Measurements from ENCODE around the gene HAX1.

- TF ChIP-seq POLR2AphosphoS5 (IDR thresholded peaks at IDR 0.05; ENCODE audit: low read depth, low read length) (no peak), SMC3 (IDR thresholded peaks at IDR 0.05; ENCODE audit: low read depth, low read length) (no peak), GABPA (IDR thresholded peaks at IDR 0.05; ENCODE audit: low read depth) (no peak), EZH2phosphoT487 (IDR thresholded peaks at IDR 0.05; ENCODE audit: borderline replicate concordance, low read depth) (no peak), RCOR1 (IDR thresholded peaks at IDR 0.05; ENCODE audit: low read length) (no peak), JUND (IDR thresholded peaks at IDR 0.05) (no peak), EP300 (IDR thresholded peaks at IDR 0.05; ENCODE audit: borderline replicate concordance in 1 of 2, low read depth in 1 of 2, low read length in 1 of 2) (no peak), NFIC (IDR thresholded peaks at IDR 0.05; ENCODE audit: borderline replicate concordance) (no peak), YY1 (IDR thresholded peaks at IDR 0.05; ENCODE audit: low read depth) (no peak), GATA2 (CRISPR knock-in tag; IDR thresholded peaks at IDR 0.05) (no peak), TAF1 (IDR thresholded peaks at IDR 0.05; ENCODE audit: borderline replicate concordance, low read depth, low read length) (no peak), FOXJ3 (CRISPR knock-in tag; IDR thresholded peaks at IDR 0.05) (no peak)
- TF ChIP-seq, protein P1, sequence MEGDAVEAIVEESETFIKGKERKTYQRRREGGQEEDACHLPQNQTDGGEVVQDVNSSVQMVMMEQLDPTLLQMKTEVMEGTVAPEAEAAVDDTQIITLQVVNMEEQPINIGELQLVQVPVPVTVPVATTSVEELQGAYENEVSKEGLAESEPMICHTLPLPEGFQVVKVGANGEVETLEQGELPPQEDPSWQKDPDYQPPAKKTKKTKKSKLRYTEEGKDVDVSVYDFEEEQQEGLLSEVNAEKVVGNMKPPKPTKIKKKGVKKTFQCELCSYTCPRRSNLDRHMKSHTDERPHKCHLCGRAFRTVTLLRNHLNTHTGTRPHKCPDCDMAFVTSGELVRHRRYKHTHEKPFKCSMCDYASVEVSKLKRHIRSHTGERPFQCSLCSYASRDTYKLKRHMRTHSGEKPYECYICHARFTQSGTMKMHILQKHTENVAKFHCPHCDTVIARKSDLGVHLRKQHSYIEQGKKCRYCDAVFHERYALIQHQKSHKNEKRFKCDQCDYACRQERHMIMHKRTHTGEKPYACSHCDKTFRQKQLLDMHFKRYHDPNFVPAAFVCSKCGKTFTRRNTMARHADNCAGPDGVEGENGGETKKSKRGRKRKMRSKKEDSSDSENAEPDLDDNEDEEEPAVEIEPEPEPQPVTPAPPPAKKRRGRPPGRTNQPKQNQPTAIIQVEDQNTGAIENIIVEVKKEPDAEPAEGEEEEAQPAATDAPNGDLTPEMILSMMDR (IDR thresholded peaks at IDR 0.05) = no peak
Observed at GRCh38 chr1:154301582-154301981, 29.2 kb downstream of the HAX1 start.

All from SK-N-SH (cell line).